Measurements from ENCODE around the gene PFN1. TPM values are rescaled to one million over a fixed set of nuclear protein-coding genes. Genes with fewer than 3 reads are reported as not detected.

Gene PFN1
- total and polyA plus RNA-seq, 9 of the 15 experiments (the other 6 are each of a cell fraction or from before 2014, with no cell fraction given) = 60.5 to 1,479 (median 456) TPM

- TF ChIP-seq TFAM (CRISPR knock-in tag; conservative IDR thresholded peaks at IDR 0.05) (no peak), KLF13 (tag; IDR thresholded peaks at IDR 0.05; ENCODE audit: borderline replicate concordance, low read depth) (peak; percentile 59; the same call in 1 of the 2 replicates), TCFL5 (CRISPR knock-in tag; conservative IDR thresholded peaks at IDR 0.05) (no peak), RFX1 (IDR thresholded peaks at IDR 0.05) (no peak), TEAD2 (tag; IDR thresholded peaks at IDR 0.05) (no peak), TEAD4 (IDR thresholded peaks at IDR 0.05; ENCODE audit: low read length) (no peak), TEAD4 (CRISPR knock-in tag; IDR thresholded peaks at IDR 0.05; ENCODE audit: borderline replicate concordance) (no peak), ZNF143 (CRISPR knock-in tag; IDR thresholded peaks at IDR 0.05) (peak; percentile 65; the same call in 1 of the 2 replicates), CBFA2T3 (IDR thresholded peaks at IDR 0.05) (no peak), RBFOX2 (IDR thresholded peaks at IDR 0.05; ENCODE audit: low read depth, low read length) (peak; percentile 94), ZNF655 (CRISPR knock-in tag; IDR thresholded peaks at IDR 0.05) (no peak), USF2 (CRISPR knock-in tag; IDR thresholded peaks at IDR 0.05) (no peak), ELF2 (CRISPR knock-in tag; IDR thresholded peaks at IDR 0.05) (0 out of 2 replicates have a peak, but pooled peaks have one; percentile 32), MED1 (CRISPR knock-in tag; IDR thresholded peaks at IDR 0.05; ENCODE audit: borderline replicate concordance) (no peak), KAT8 (IDR thresholded peaks at IDR 0.05; ENCODE audit: low read depth) (no peak), MTA2 (IDR thresholded peaks at IDR 0.05; ENCODE audit: low read depth) (no peak), SOX6 (IDR thresholded peaks at IDR 0.05) (no peak), FOXJ2 (tag; IDR thresholded peaks at IDR 0.05) (peak; percentile 82), ZNF232 (CRISPR knock-in tag; IDR thresholded peaks at IDR 0.05) (no peak), ZNF644 (tag; IDR thresholded peaks at IDR 0.05; ENCODE audit: low read depth) (peak; percentile 66; the same call in 1 of the 2 replicates), ZBTB33 (CRISPR knock-in tag; IDR thresholded peaks at IDR 0.05) (no peak), BCL6 (CRISPR knock-in tag; IDR thresholded peaks at IDR 0.05) (no peak), PHF20 (IDR thresholded peaks at IDR 0.05; ENCODE audit: partially characterized antibody) (peak; percentile 40), RBM34 (IDR thresholded peaks at IDR 0.05; ENCODE audit: borderline replicate concordance, insufficient read depth, low read length) (no peak), NCOA4 (IDR thresholded peaks at IDR 0.05; ENCODE audit: partially characterized antibody) (no peak), PHB2 (IDR thresholded peaks at IDR 0.05; ENCODE audit: low read depth) (no peak), IFI16 (CRISPR knock-in tag; IDR thresholded peaks at IDR 0.05) (no peak), PHB (CRISPR knock-in tag; IDR thresholded peaks at IDR 0.05) (no peak)
These were observed 8.4 kb downstream of the PFN1 start, which contains the start of the genes RNF167 and SLC25A11 (continued) for GRCh38 chr17:4939796-4940554.
